ENCODE measurements around the gene PRDX5.
A peak's percentile ranks its signal among the peaks of the same experiment; 100 is the strongest.

The PRDX5 gene

DNA sequence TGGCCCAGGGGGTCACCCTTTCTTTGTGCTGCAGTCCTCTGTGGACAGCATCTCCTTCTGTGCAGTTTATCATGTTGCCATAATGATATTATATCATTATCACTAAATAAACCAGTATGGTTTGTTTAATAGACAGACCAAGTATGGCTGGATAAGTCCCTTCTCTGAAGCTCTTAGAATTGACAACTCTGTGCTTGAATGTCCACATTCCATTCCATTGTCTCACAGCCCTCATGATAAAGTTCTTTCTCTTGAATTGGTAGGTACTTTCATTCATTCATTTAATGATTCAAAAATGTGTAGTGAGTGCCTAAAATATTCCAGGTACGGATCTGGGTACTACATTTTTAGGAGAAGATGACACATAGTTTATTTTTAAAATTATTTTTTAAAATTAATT is 48.8 kb downstream of the PRDX5 start:
- TF ChIP-seq, protein P1, sequence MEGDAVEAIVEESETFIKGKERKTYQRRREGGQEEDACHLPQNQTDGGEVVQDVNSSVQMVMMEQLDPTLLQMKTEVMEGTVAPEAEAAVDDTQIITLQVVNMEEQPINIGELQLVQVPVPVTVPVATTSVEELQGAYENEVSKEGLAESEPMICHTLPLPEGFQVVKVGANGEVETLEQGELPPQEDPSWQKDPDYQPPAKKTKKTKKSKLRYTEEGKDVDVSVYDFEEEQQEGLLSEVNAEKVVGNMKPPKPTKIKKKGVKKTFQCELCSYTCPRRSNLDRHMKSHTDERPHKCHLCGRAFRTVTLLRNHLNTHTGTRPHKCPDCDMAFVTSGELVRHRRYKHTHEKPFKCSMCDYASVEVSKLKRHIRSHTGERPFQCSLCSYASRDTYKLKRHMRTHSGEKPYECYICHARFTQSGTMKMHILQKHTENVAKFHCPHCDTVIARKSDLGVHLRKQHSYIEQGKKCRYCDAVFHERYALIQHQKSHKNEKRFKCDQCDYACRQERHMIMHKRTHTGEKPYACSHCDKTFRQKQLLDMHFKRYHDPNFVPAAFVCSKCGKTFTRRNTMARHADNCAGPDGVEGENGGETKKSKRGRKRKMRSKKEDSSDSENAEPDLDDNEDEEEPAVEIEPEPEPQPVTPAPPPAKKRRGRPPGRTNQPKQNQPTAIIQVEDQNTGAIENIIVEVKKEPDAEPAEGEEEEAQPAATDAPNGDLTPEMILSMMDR (IDR thresholded peaks at IDR 0.05; ENCODE audit: extremely low read depth, missing control alignments) = no peak
- DNase-seq (ENCODE audit: low spot score) = no peak

DNA sequence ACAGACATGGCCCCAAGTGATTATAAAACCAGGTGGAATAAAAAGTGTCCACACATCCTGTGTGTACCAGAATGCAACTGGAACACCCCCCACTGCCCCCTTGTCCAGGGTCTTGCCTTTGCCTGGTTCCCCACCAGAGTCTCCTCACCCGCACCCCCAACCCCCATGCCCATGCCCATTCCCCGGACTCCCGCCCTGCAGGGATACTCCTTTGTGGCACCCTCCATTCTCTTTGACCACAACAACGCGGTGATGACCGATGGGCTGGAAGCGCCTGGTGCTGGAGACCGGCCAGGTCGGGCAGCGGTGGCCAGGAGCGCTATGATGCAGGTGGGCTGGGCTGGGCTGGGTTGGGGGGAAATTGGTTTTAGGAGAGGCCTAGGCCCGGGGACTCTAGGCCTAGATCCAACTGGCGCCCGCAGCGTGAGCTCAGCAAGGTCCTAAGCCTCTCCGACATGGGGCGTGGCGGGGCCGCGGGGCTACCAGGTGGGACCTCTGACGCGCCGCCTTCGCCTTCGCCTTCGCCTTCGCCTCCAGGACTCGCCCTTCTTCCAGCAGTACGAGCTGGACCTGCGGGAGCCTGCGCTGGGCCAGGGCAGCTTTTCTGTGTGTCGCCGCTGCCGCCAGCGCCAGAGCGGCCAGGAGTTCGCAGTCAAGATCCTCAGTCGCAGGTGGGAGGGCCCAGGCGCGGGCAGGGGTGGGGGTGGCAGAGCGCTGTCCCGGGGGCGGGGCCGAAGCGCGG is 50.2 kb downstream of the PRDX5 start:
- TF ChIP-seq, protein P1 (IDR thresholded peaks at IDR 0.05; ENCODE audit: extremely low read depth, missing control alignments) = no peak
- no peak for DNase-seq (ENCODE audit: low spot score)

DNA sequence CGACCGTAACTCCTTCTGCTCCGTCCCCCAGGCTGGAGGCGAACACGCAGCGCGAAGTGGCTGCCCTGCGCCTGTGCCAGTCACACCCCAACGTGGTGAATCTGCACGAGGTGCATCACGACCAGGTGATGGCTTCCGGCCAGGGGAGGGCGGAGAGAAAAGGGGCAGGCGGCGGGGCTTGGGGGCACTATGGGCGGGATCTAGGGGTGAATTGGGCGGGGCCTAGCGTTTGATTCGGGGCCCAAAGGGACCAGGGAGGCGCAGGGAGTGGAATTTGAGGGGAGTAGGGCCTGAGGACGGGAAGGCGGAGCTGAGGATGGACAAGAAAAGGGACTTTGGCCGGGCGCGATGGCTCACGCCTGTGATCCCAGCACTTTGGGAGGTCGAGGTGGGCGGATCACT is 50.8 kb downstream of the PRDX5 start:
- no peak for DNase-seq (ENCODE audit: low spot score)
- TF ChIP-seq, protein P1 (IDR thresholded peaks at IDR 0.05; ENCODE audit: extremely low read depth, missing control alignments) = no peak

DNA sequence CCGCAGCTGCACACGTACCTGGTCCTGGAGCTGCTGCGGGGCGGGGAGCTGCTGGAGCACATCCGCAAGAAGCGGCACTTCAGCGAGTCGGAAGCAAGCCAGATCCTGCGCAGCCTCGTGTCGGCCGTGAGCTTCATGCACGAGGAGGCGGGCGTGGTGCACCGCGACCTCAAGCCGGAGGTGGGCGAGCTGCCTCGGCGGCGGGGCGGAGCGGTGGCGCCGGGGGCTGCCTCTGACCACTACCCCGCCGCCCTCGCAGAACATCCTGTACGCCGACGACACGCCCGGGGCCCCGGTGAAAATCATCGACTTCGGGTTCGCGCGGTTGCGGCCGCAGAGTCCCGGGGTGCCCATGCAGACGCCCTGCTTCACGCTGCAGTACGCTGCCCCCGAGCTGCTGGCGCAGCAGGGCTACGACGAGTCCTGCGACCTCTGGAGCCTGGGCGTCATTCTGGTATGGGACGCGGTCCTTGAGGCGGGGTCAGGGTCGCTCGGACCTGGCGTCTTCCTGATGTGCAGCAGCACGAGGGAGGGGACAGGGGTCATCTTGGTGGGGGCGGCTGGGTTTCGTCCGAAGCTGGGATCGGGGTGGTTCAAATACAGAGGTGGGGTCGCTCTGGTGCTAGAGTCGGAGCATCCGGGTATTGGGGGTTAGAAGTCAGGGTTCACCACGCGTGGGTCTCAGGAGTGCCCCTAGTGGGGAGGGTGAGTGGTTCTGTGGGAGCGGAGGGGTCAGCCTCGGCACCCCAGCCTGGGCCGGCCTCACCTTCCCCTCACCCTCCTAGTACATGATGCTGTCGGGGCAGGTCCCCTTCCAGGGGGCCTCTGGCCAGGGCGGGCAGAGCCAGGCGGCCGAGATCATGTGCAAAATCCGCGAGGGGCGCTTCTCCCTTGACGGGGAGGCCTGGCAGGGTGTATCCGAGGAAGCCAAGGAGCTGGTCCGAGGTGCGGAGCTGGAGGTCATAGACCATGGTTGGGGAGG is 51.8 kb downstream of the PRDX5 start:
- TF ChIP-seq, protein P1 (IDR thresholded peaks at IDR 0.05; ENCODE audit: extremely low read depth, missing control alignments) = no peak
- no peak for DNase-seq (ENCODE audit: low spot score)

DNA sequence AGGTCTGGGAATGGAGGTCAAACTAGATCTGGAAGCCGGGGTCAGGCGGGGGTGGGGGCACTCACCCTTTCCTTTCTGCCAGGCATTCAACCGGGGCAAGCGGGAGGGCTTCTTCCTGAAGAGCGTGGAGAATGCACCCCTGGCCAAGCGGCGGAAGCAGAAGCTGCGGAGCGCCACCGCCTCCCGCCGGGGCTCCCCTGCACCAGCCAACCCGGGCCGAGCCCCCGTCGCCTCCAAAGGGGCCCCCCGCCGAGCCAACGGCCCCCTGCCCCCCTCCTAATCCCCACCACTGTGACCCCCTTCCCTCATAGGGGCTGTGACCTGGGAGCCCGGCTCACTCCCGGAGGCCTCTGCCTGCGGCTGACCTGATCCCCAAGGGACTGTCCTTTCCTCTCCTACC is 53.3 kb downstream of the PRDX5 start:
- TF ChIP-seq, protein P1 (IDR thresholded peaks at IDR 0.05; ENCODE audit: extremely low read depth, missing control alignments) = no peak
- DNase-seq (ENCODE audit: low spot score) = peak; percentile 41

Measured in GM20000 (cell line).